Karpas-422 (cell line): ENCODE data around the gene KIF5B. TPM values are rescaled to one million over a fixed set of nuclear protein-coding genes. Genes with fewer than 3 reads are reported as not detected.
A peak's percentile ranks its signal among the peaks of the same experiment; 100 is the strongest.
"Not testable (repeated sequence)": the region's sequence is repeated elsewhere in the genome, so short reads cannot be mapped to it uniquely, and the experiment has no call there.

Experiments used
- DNase-seq: peaks from one replicate; pipeline ENCODE4 v3.0.0-alpha.2; 2015
- H2AFZ ChIP-seq: fragments of 200-600 bp; sonication (generic); 2 replicates; pipeline ENCODE4 v1.6.1; 2014; ENCODE audit warnings: antibody characterized with exemption, low read length, mixed read lengths
- H3K27ac ChIP-seq: fragments of 200-600 bp; sonication (generic); 2 replicates; pipeline ENCODE4 v1.5.1; 2014; ENCODE audit warnings: mild to moderate bottlenecking, low read length, moderate library complexity
- H3K27me3 ChIP-seq: fragments of 200-600 bp; sonication (generic); 2 replicates; pipeline ENCODE4 v1.6.1; 2014; ENCODE audit warnings: low read length, mixed read lengths
- H3K36me3 ChIP-seq: fragments of 200-600 bp; sonication (generic); 2 replicates; pipeline ENCODE4 v1.6.1; 2014; ENCODE audit warnings: low read length, mixed read lengths; ENCODE audit not compliant: insufficient read depth
- H3K4me1 ChIP-seq: fragments of 200-600 bp; sonication (generic); 2 replicates; pipeline ENCODE4 v1.6.1; 2014; ENCODE audit warnings: mild to moderate bottlenecking, low read length, mixed read lengths
- H3K4me2 ChIP-seq: fragments of 200-600 bp; sonication (generic); 2 replicates; pipeline ENCODE4 v1.6.1; 2014; ENCODE audit warnings: low read length, low read depth, mild to moderate bottlenecking; ENCODE audit not compliant: poor library complexity, severe bottlenecking
- H3K4me3 ChIP-seq: fragments of 200-600 bp; sonication (generic); 2 replicates; pipeline ENCODE4 v1.5.1; 2014; ENCODE audit warnings: mild to moderate bottlenecking, antibody characterized with exemption, low read length, mixed read lengths
- H3K79me2 ChIP-seq: fragments of 200-600 bp; sonication (generic); 2 replicates; pipeline ENCODE4 v1.6.1; 2014; ENCODE audit warnings: mild to moderate bottlenecking, low read length, mixed read lengths
- H3K9ac ChIP-seq: fragments of 200-600 bp; sonication (generic); 2 replicates; pipeline ENCODE4 v1.6.0; 2014; ENCODE audit warnings: low read length
- H3K9me2 ChIP-seq: fragments of 200-600 bp; sonication (generic), shearing (Covaris generic); replicated peaks from 2 replicates; pipeline ENCODE4 v1.6.0; 2014; ENCODE audit warnings: mild to moderate bottlenecking, low read length, moderate library complexity; ENCODE audit not compliant: insufficient read depth
- H3K9me3 ChIP-seq: fragments of 300-700, 200-600 bp; sonication (generic); 2 replicates; pipeline ENCODE4 v1.6.1; 2014; ENCODE audit warnings: low read length, mixed read lengths
- H4K20me1 ChIP-seq: fragments of 200-600 bp; sonication (generic); 2 replicates; pipeline ENCODE4 v1.6.1; 2014; ENCODE audit warnings: mild to moderate bottlenecking, antibody characterized with exemption, low read length, low read depth; ENCODE audit not compliant: insufficient read depth
- total RNA-seq: library from RNA; depleted of rRNA; stranded (reverse); fragments of >200 nt; shearing (Covaris generic); gene quantifications from 2 replicates; pipeline ENCODE4 v1.2.3, GENCODE V29; 2014; ENCODE audit warnings: low replicate concordance

The KIF5B gene
- total RNA-seq, 1 experiment from 2014 or later, result 41.9 TPM

DNA sequence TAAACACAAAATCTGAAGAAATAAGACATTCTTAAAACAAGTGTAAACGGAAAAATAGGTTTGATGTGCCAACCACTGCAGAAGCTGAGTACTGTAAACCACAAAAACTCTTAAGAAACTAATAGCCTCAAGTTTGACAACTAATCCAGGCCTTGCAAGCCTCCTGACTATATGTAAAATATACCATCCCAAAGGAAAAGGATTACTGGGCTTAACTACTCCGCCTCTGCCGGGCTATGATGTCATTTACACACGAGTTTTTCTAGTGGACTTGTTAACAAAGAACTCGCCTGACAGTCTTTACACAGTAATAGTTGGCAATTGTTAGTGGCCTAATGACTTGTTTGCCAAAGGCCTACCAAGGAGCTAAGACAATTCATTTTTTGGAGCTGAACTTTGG, 2.1 kb downstream of the KIF5B start:
- Histone ChIP-seq H3K4me3 (peak overlapping the region; percentile 95), H3K27me3 (no peaks in the 10 kb centered on the region), H3K79me2 (peaks cover 70% of the 10 kb centered on the region), H2AFZ (no peak overlapping the region), H3K9ac (peak overlapping the region; percentile 93), H3K4me2 (peak overlapping the region; percentile 93), H3K9me2 (no peaks in the 10 kb centered on the region), H4K20me1 (peaks cover 59% of the 10 kb centered on the region), H3K27ac (no peak overlapping the region), H3K9me3 (no peaks in the 10 kb centered on the region), H3K36me3 (0 out of 2 replicates have a peak, but pooled peaks cover 6% of the 10 kb centered on the region), H3K4me1 (peaks cover 48% of the 10 kb centered on the region)
- DNase-seq, result no peak

- Histone ChIP-seq H3K4me3 (peak overlapping the region; percentile 95), H4K20me1 (peaks cover 65% of the 10 kb centered on the region), H3K79me2 (peaks cover 77% of the 10 kb centered on the region), H3K4me1 (peaks cover 48% of the 10 kb centered on the region), H3K4me2 (peak overlapping the region; percentile 93)
- H3K27me3 ChIP-seq, H3K36me3 ChIP-seq, H3K9me3 ChIP-seq, DNase-seq, H3K9ac ChIP-seq, H2AFZ ChIP-seq, H3K9me2 ChIP-seq, H3K27ac ChIP-seq: not testable (repeated sequence)
These were observed 2.8 kb downstream of the KIF5B start for GRCh38 chr10:32053392-32053791.

DNA sequence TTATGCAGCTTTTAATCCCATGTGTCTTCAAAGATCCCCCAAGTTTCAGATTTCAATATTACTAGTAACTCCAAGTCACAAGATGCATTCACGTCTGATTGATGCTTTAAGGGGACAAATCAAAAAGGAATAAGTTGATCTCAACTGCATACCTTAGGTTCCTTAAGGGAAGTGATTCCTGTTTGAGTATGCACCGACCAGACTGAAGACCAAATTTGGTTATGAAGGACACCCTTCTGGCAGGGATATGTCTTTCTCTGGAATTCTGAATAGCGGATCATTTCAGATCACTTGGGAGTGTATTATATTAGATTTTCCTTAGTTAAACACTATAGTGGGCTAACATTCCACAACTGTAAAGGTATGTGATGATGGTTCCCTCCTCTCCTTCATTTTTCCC, 4.3 kb downstream of the KIF5B start:
- peaks cover 78% of the 10 kb centered on the region for H4K20me1 ChIP-seq
- peak overlapping the region; percentile 93 for H3K4me2 ChIP-seq
- no peak overlapping the region for H3K27ac ChIP-seq
- no peak for DNase-seq
- no peak overlapping the region for H2AFZ ChIP-seq
- H3K27me3 ChIP-seq, result no peaks in the 10 kb centered on the region
- peaks cover 43% of the 10 kb centered on the region for H3K4me1 ChIP-seq
- H3K36me3 ChIP-seq, result peaks cover 23% of the 10 kb centered on the region
- H3K4me3 ChIP-seq, result no peak overlapping the region
- H3K79me2 ChIP-seq, result peaks cover 92% of the 10 kb centered on the region
- H3K9ac ChIP-seq, result no peak overlapping the region
- H3K9me2 ChIP-seq, result no peaks in the 10 kb centered on the region
- no peaks in the 10 kb centered on the region for H3K9me3 ChIP-seq

GRCh38 chr10:32050177-32050576, 6.0 kb downstream of the KIF5B start:
- H3K27me3 ChIP-seq, result no peaks in the 10 kb centered on the region
- DNase-seq, result no peak
- H3K9me2 ChIP-seq, result no peaks in the 10 kb centered on the region
- H3K36me3 ChIP-seq, result peaks cover 38% of the 10 kb centered on the region
- peaks cover 38% of the 10 kb centered on the region for H3K4me1 ChIP-seq
- H4K20me1 ChIP-seq, result peaks cover 89% of the 10 kb centered on the region
- no peak overlapping the region for H3K27ac ChIP-seq
- H3K9me3 ChIP-seq, result no peaks in the 10 kb centered on the region
- no peak overlapping the region for H3K4me2 ChIP-seq
- no peak overlapping the region for H2AFZ ChIP-seq
- H3K4me3 ChIP-seq, result no peak overlapping the region
- H3K79me2 ChIP-seq, result peaks cover 100% of the 10 kb centered on the region
- H3K9ac ChIP-seq, result no peak overlapping the region

DNA sequence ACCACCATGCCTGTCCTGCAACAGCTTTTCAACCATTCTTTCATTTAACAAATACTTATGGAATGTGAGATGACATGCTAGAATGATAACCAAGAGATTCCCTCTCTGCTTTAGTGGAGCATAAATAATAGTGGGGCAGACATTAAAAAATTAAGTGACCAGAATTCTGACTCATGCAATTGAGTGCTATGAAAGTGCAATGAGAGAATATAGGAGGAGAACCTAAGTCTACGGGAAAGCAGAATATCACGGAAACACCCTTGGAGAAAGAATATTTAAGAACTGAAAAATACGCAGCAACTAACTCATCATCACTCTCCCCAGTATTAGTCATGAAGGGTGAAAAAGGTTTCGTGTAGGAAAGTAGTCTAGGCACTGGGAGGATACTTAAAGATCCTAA, 7.1 kb downstream of the KIF5B start:
- H3K36me3 ChIP-seq, result peaks cover 44% of the 10 kb centered on the region
- H3K4me3 ChIP-seq, result no peak overlapping the region
- no peak overlapping the region for H3K4me2 ChIP-seq
- peaks cover 89% of the 10 kb centered on the region for H4K20me1 ChIP-seq
- H3K4me1 ChIP-seq, result peaks cover 31% of the 10 kb centered on the region
- no peak overlapping the region for H3K9ac ChIP-seq
- no peaks in the 10 kb centered on the region for H3K27me3 ChIP-seq
- peaks cover 100% of the 10 kb centered on the region for H3K79me2 ChIP-seq
- DNase-seq, result no peak
- no peaks in the 10 kb centered on the region for H3K9me3 ChIP-seq
- no peaks in the 10 kb centered on the region for H3K9me2 ChIP-seq
- H2AFZ ChIP-seq, result no peak overlapping the region
- H3K27ac ChIP-seq, result no peak overlapping the region

- H3K4me3 ChIP-seq, result no peak overlapping the region
- H3K9me2 ChIP-seq, result no peaks in the 10 kb centered on the region
- H3K9me3 ChIP-seq, result no peaks in the 10 kb centered on the region
- H3K36me3 ChIP-seq, result peaks cover 52% of the 10 kb centered on the region
- H2AFZ ChIP-seq, result no peak overlapping the region
- H3K27me3 ChIP-seq, result no peaks in the 10 kb centered on the region
- H3K4me2 ChIP-seq, result no peak overlapping the region
- peaks cover 89% of the 10 kb centered on the region for H4K20me1 ChIP-seq
- no peak for DNase-seq
- no peak overlapping the region for H3K9ac ChIP-seq
- H3K27ac ChIP-seq, result no peak overlapping the region
- H3K4me1 ChIP-seq, result peaks cover 30% of the 10 kb centered on the region
- peaks cover 100% of the 10 kb centered on the region for H3K79me2 ChIP-seq
These were observed 7.9 kb downstream of the KIF5B start for GRCh38 chr10:32048282-32048681.

- peaks cover 27% of the 10 kb centered on the region for H3K4me1 ChIP-seq
- H3K27ac ChIP-seq, result no peak overlapping the region
- DNase-seq, result no peak
- no peak overlapping the region for H3K4me2 ChIP-seq
- no peaks in the 10 kb centered on the region for H3K27me3 ChIP-seq
- no peak overlapping the region for H3K4me3 ChIP-seq
- no peak overlapping the region for H3K9ac ChIP-seq
- H3K9me2 ChIP-seq, result no peaks in the 10 kb centered on the region
- no peak overlapping the region for H2AFZ ChIP-seq
- peaks cover 52% of the 10 kb centered on the region for H3K36me3 ChIP-seq
- H4K20me1 ChIP-seq, result peaks cover 88% of the 10 kb centered on the region
- H3K9me3 ChIP-seq, result no peaks in the 10 kb centered on the region
- H3K79me2 ChIP-seq, result peaks cover 100% of the 10 kb centered on the region
These were observed 8.3 kb downstream of the KIF5B start for GRCh38 chr10:32047881-32048280.

- Histone ChIP-seq H3K79me2 (peaks cover 100% of the 10 kb centered on the region), H3K9ac (no peak overlapping the region), H3K36me3 (peaks cover 54% of the 10 kb centered on the region), H3K9me3 (no peaks in the 10 kb centered on the region), H3K4me3 (no peak overlapping the region), H2AFZ (no peak overlapping the region), H3K4me1 (peaks cover 26% of the 10 kb centered on the region), H3K27ac (no peak overlapping the region), H3K27me3 (no peaks in the 10 kb centered on the region), H3K9me2 (no peaks in the 10 kb centered on the region), H3K4me2 (no peak overlapping the region), H4K20me1 (peaks cover 86% of the 10 kb centered on the region)
- DNase-seq, result no peak
These were observed 10.1 kb downstream of the KIF5B start for GRCh38 chr10:32046151-32046550.

DNA sequence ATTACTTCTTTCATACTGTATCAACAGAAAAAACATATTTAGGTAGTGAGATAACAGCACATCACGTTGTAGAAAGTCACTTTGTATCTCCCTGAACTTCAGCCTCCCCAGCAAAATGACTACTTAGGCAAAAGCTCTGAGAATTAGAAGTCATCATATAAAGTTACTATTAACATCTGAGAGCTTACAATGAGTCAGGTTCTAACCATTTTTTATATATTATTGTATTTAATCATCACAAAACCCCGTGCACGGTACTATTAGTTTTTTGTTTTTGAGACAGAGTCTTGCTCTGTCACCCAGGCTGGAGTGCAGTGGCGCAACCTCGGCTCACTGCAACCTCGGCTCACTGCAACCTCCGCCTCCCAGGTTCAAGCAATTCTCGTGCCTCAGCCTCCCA, 13.5 kb downstream of the KIF5B start:
- not testable (repeated sequence) for DNase-seq, H3K4me3 ChIP-seq, H3K4me2 ChIP-seq, H3K9ac ChIP-seq, H3K27me3 ChIP-seq, H3K27ac ChIP-seq, H3K9me3 ChIP-seq, H2AFZ ChIP-seq, H3K9me2 ChIP-seq
- Histone ChIP-seq H3K79me2 (peaks cover 98% of the 10 kb centered on the region), H4K20me1 (peaks cover 77% of the 10 kb centered on the region), H3K36me3 (peaks cover 64% of the 10 kb centered on the region), H3K4me1 (peaks cover 41% of the 10 kb centered on the region)
